ENCODE measurements around the gene NDUFA3. TPM values are rescaled to one million over a fixed set of nuclear protein-coding genes. Genes with fewer than 3 reads are reported as not detected.

The NDUFA3 gene
- total and polyA plus RNA-seq, 2 of the 13 experiments (the other 11 are each of a cell fraction or from before 2014, with no cell fraction given) = 31.6 to 75.4 TPM

DNA sequence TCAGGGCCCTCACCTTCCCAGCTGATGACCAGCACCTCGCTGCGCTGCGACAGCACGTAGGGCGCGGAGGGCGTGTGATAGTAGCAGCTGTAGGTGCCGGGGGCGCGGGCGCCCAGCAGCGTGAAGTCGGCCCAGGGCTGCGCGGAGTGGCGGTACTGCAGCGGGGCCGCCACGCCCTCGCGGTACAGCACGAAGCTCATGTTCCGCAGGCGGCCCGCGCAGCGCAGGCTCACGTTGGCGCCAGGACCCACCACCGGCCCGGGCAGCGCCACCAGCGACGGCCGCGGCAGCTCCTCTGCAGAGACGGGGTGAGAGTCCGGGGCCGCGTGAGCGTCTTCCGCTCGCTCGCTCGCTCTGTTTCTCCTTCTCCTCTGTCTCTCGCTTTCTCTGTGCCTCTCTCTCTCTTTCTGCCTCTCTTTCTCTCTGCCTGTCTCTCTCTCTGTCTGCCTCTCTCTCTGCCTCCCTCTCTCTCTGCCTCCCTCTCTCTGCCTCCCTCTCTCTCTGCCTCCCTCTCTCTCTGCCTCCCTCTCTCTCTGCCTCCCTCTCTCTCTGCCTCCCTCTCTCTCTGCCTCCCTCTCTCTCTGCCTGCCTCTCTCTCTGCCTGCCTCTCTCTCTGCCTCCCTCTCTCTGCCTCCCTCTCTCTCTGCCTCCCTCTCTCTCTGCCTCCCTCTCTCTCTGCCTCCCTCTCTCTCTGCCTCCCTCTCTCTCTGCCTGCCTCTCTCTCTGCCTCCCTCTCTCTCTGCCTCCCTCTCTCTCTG is 6.6 kb upstream of the NDUFA3 start (continued):
- TF ChIP-seq, protein P1, sequence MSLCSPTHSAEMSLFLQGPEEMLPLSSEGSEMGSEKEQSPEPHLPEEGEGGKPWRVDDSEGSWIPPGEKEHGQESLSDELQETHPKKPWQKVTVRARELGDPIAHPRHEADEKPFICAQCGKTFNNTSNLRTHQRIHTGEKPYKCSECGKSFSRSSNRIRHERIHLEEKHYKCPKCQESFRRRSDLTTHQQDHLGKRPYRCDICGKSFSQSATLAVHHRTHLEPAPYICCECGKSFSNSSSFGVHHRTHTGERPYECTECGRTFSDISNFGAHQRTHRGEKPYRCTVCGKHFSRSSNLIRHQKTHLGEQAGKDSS (CRISPR knock-in tag; IDR thresholded peaks at IDR 0.05; ENCODE audit: borderline replicate concordance, low read depth) = peak; percentile 52; the same call in 1 of the 2 replicates
- TF ChIP-seq KLF15 (CRISPR knock-in tag; IDR thresholded peaks at IDR 0.05; ENCODE audit: borderline replicate concordance) (peak; percentile 92; the same call in 1 of the 2 replicates), BORCS8-MEF2B (CRISPR knock-in tag; IDR thresholded peaks at IDR 0.05) (peak; percentile 78), ZNF776 (CRISPR knock-in tag; IDR thresholded peaks at IDR 0.05) (peak; percentile 88; the same call in 1 of the 2 replicates), RXRA (CRISPR knock-in tag; IDR thresholded peaks at IDR 0.05) (0 out of 2 replicates have a peak, but pooled peaks have one; percentile 25), PRMT3 (CRISPR knock-in tag; IDR thresholded peaks at IDR 0.05; ENCODE audit: borderline replicate concordance, low read depth) (peak; percentile 75; the same call in 1 of the 2 replicates), ARID4A (CRISPR knock-in tag; IDR thresholded peaks at IDR 0.05; ENCODE audit: borderline replicate concordance) (peak; percentile 19; the same call in 1 of the 2 replicates), MYC (CRISPR knock-in tag; IDR thresholded peaks at IDR 0.05; ENCODE audit: borderline replicate concordance) (peak; percentile 68), ZBTB14 (CRISPR knock-in tag; IDR thresholded peaks at IDR 0.05) (0 out of 2 replicates have a peak, but pooled peaks have one; percentile 38), ZNF12 (CRISPR knock-in tag; IDR thresholded peaks at IDR 0.05) (0 out of 2 replicates have a peak, but pooled peaks have one; percentile 20), TMF1 (CRISPR knock-in tag; IDR thresholded peaks at IDR 0.05; ENCODE audit: low read depth) (peak; percentile 59; the same call in 1 of the 2 replicates), ZNF253 (CRISPR knock-in tag; IDR thresholded peaks at IDR 0.05; ENCODE audit: borderline replicate concordance) (peak; percentile 67; the same call in 1 of the 2 replicates), TFE3 (CRISPR knock-in tag; IDR thresholded peaks at IDR 0.05) (peak; percentile 56; the same call in 1 of the 2 replicates)
- TF ChIP-seq, protein P2, sequence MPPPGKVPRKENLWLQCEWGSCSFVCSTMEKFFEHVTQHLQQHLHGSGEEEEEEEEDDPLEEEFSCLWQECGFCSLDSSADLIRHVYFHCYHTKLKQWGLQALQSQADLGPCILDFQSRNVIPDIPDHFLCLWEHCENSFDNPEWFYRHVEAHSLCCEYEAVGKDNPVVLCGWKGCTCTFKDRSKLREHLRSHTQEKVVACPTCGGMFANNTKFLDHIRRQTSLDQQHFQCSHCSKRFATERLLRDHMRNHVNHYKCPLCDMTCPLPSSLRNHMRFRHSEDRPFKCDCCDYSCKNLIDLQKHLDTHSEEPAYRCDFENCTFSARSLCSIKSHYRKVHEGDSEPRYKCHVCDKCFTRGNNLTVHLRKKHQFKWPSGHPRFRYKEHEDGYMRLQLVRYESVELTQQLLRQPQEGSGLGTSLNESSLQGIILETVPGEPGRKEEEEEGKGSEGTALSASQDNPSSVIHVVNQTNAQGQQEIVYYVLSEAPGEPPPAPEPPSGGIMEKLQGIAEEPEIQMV (CRISPR knock-in tag; IDR thresholded peaks at IDR 0.05; ENCODE audit: low read depth) = peak; percentile 51; the same call in 1 of the 2 replicates
- TF ChIP-seq, protein P3, sequence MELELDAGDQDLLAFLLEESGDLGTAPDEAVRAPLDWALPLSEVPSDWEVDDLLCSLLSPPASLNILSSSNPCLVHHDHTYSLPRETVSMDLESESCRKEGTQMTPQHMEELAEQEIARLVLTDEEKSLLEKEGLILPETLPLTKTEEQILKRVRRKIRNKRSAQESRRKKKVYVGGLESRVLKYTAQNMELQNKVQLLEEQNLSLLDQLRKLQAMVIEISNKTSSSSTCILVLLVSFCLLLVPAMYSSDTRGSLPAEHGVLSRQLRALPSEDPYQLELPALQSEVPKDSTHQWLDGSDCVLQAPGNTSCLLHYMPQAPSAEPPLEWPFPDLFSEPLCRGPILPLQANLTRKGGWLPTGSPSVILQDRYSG (CRISPR knock-in tag; IDR thresholded peaks at IDR 0.05) = peak; percentile 89
- TF ChIP-seq, protein P4, sequence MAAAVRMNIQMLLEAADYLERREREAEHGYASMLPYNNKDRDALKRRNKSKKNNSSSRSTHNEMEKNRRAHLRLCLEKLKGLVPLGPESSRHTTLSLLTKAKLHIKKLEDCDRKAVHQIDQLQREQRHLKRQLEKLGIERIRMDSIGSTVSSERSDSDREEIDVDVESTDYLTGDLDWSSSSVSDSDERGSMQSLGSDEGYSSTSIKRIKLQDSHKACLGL (CRISPR knock-in tag; IDR thresholded peaks at IDR 0.05) = peak; percentile 83
